Hepatocyte (in vitro differentiated cells): ENCODE data around the gene ZNF385D. TPM values are rescaled to one million over a fixed set of nuclear protein-coding genes. Genes with fewer than 3 reads are reported as not detected.

Source experiments
- DNase-seq: peaks from one replicate; pipeline ENCODE4 v3.0.0-alpha.2; 2016; ENCODE audit warnings: low spot score
- H2AFZ ChIP-seq: fragments of 200-600 bp; sonication (generic); 2 replicates; pipeline ENCODE4 v1.6.0; 2016; ENCODE audit warnings: antibody characterized with exemption, mild to moderate bottlenecking
- H3K27ac ChIP-seq: fragments of 200-600 bp; sonication (generic); 2 replicates; pipeline ENCODE4 v1.5.1; 2016; ENCODE audit warnings: mild to moderate bottlenecking
- H3K27me3 ChIP-seq: fragments of 200-600 bp; sonication (generic); 2 replicates; pipeline ENCODE4 v1.6.1; 2016
- H3K36me3 ChIP-seq: fragments of 200-600 bp; sonication (generic); replicated peaks from 2 replicates; pipeline ENCODE4 v1.5.1; 2016; ENCODE audit warnings: low read depth; ENCODE audit not compliant: insufficient read depth
- H3K4me1 ChIP-seq: fragments of 200-600 bp; sonication (generic); 2 replicates; pipeline ENCODE4 v1.5.1; 2016; ENCODE audit warnings: mild to moderate bottlenecking, moderate library complexity; ENCODE audit not compliant: insufficient read depth
- H3K4me2 ChIP-seq: fragments of 200-600 bp; sonication (generic); 2 replicates; pipeline ENCODE4 v1.6.0; 2016
- H3K4me3 ChIP-seq: fragments of 200-600 bp; sonication (generic); 2 replicates; pipeline ENCODE4 v1.5.1; 2016; ENCODE audit warnings: mild to moderate bottlenecking
- H3K79me2 ChIP-seq: fragments of 200-600 bp; sonication (generic); 2 replicates; pipeline ENCODE4 v1.6.0; 2017; ENCODE audit warnings: mild to moderate bottlenecking
- H3K9me2 ChIP-seq: fragments of 200-600 bp; sonication (generic); replicated peaks from 2 replicates; pipeline ENCODE4 v1.6.0; 2017; ENCODE audit warnings: mild to moderate bottlenecking; ENCODE audit not compliant: insufficient read depth
- H3K9me3 ChIP-seq: fragments of 200-600 bp; sonication (generic); 2 replicates; pipeline ENCODE4 v1.5.1; 2016; ENCODE audit warnings: low read depth, mild to moderate bottlenecking
- H4K20me1 ChIP-seq: fragments of 200-600 bp; sonication (generic); 2 replicates; pipeline ENCODE4 v1.6.0; 2016; ENCODE audit warnings: mild to moderate bottlenecking; ENCODE audit not compliant: insufficient read depth, poor library complexity, severe bottlenecking
- CTCF ChIP-seq: fragments of 200-600 bp; sonication (generic); IDR thresholded peaks from 2 replicates; pipeline ENCODE4 v1.5.1; 2016; ENCODE audit warnings: antibody characterized with exemption, mild to moderate bottlenecking; ENCODE audit not compliant: poor library complexity
- EZH2 ChIP-seq: fragments of 200-600 bp; sonication (generic); IDR thresholded peaks from 2 replicates; pipeline ENCODE4 v1.6.1; 2016; ENCODE audit warnings: antibody characterized with exemption, mild to moderate bottlenecking, borderline replicate concordance
- EZH2phosphoT487 ChIP-seq: fragments of 200-600 bp; sonication (generic); IDR thresholded peaks from one replicate; pipeline ENCODE4 v1.6.1; 2018; ENCODE audit warnings: antibody characterized with exemption, mild to moderate bottlenecking, low read depth, moderate library complexity; ENCODE audit not compliant: unreplicated experiment, severe bottlenecking
- WGBS: methylation state at CpG from one replicate; pipeline ENCODE4 v1.1.6; 2016; ENCODE audit warnings: low lambda C conversion rate; ENCODE audit errors: missing lambda C conversion rate; 5-methylcytosine and 5-hydroxymethylcytosine counted together
- polyA plus RNA-seq: library from polyadenylated mRNA; unstranded; fragments of >200 nt; fragmentation: Nextera tagmentation; extraction: Ambion mirVana; gene quantifications from 2 replicates; pipeline ENCODE4 v1.2.1, GENCODE V29; 2016
- total RNA-seq: library from RNA; depleted of rRNA; stranded (reverse); fragments of >200 nt; gene quantifications from 2 replicates; pipeline ENCODE4 v1.2.3, GENCODE V29; 2014

The ZNF385D gene
- total and polyA plus RNA-seq, 2 experiments from 2014 or later = 4.9 to 7.4 TPM

DNA sequence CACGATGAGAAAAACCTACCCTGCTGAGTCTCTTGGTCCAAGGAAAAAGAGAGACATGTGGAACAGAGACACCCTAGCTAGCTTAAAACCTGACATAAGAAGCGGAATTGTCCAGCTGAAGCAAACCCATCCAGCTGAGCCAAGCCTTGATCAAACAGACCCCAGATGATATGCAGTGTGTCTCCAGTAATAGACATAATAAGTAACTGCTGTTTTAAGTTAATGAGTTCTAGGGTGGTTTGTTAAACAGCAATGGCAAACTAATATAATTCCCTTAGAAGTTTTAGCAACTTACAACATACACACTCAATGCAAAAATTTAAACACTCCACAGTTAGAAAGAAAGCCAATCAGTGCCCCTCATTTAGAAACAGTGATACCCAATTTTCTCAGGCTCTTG, 26.8 kb upstream of the ZNF385D start:
- no peak overlapping the region for H3K27ac ChIP-seq
- WGBS = 90% methylated on average over 2 of the region's 2 CpGs
- H4K20me1 ChIP-seq = no peaks in the 10 kb centered on the region
- H3K9me3 ChIP-seq = no peaks in the 10 kb centered on the region
- no peak overlapping the region for H3K4me2 ChIP-seq
- H3K27me3 ChIP-seq = no peaks in the 10 kb centered on the region
- no peak overlapping the region for H2AFZ ChIP-seq
- no peak overlapping the region for H3K4me3 ChIP-seq
- no peaks in the 10 kb centered on the region for H3K79me2 ChIP-seq
- TF ChIP-seq EZH2phosphoT487 = no peak
- no peak for TF ChIP-seq EZH2
- no peak for TF ChIP-seq CTCF
- H3K36me3 ChIP-seq = no peaks in the 10 kb centered on the region
- DNase-seq = no peak
- no peaks in the 10 kb centered on the region for H3K9me2 ChIP-seq
- no peaks in the 10 kb centered on the region for H3K4me1 ChIP-seq

DNA sequence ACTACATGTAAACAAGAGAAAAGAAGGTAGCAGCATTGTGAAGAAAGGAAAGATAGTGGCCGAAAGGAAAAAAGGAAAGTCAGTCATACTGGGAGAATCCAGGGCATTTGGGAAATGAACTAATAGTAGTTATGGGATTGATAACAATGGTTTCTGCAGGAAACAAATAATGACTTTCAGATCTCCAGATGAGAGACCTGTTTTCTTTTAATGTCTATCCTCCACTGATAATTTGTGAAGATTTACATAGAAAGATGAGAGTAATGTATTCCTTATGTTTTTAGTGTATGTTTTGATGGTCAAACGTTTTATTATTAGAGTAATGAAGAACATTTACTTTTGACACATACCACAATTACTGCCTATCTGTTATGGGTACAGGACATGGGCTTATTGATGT, 15.0 kb upstream of the ZNF385D start:
- no peaks in the 10 kb centered on the region for H3K4me1 ChIP-seq
- H3K9me3 ChIP-seq = no peaks in the 10 kb centered on the region
- TF ChIP-seq EZH2phosphoT487 (no peak), CTCF (no peak), EZH2 (no peak)
- no peaks in the 10 kb centered on the region for H3K79me2 ChIP-seq
- H4K20me1 ChIP-seq = no peaks in the 10 kb centered on the region
- H3K9me2 ChIP-seq = no peaks in the 10 kb centered on the region
- DNase-seq = no peak
- H3K4me3 ChIP-seq = no peak overlapping the region
- WGBS = 57% methylated on average over 2 of the region's 2 CpGs
- H3K36me3 ChIP-seq = no peaks in the 10 kb centered on the region
- no peaks in the 10 kb centered on the region for H3K27me3 ChIP-seq
- no peak overlapping the region for H3K4me2 ChIP-seq
- no peak overlapping the region for H2AFZ ChIP-seq
- H3K27ac ChIP-seq = no peak overlapping the region

GRCh38 chr3:21755896-21756295, 4.9 kb upstream of the ZNF385D start:
- no peak for DNase-seq
- Histone ChIP-seq H3K79me2 (no peaks in the 10 kb centered on the region), H2AFZ (no peak overlapping the region), H3K4me2 (no peak overlapping the region), H3K27ac (no peak overlapping the region), H3K9me2 (no peaks in the 10 kb centered on the region), H3K4me1 (no peaks in the 10 kb centered on the region), H3K9me3 (no peaks in the 10 kb centered on the region), H4K20me1 (no peaks in the 10 kb centered on the region), H3K36me3 (no peaks in the 10 kb centered on the region), H3K27me3 (peaks cover 6% of the 10 kb centered on the region), H3K4me3 (no peak overlapping the region)
- 90% methylated on average over 5 of the region's 5 CpGs for WGBS
- TF ChIP-seq CTCF (no peak), EZH2phosphoT487 (no peak), EZH2 (no peak)

DNA sequence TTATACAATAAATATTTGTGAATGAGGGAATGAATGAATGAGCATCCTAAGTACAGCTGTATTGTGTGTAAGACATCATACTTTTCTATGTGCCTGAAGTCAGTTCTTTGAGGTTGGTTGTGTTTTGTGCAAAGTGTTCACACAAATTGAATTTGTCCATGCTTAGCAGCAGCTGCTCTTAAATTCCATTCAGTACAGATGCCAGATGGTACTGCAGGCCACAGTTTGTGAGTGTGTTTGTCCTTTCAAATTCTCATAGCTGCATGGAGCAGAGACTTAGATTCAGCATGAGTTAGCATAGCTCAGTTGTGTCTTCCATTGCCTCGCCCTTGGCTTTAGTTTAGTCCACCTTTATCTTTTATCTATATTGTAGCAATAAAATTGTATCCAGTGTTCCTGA, 3.8 kb upstream of the ZNF385D start:
- no peak overlapping the region for H3K4me3 ChIP-seq
- no peaks in the 10 kb centered on the region for H3K36me3 ChIP-seq
- TF ChIP-seq CTCF (no peak), EZH2 (no peak), EZH2phosphoT487 (no peak)
- H3K9me3 ChIP-seq = no peaks in the 10 kb centered on the region
- no peaks in the 10 kb centered on the region for H3K4me1 ChIP-seq
- no peak overlapping the region for H3K4me2 ChIP-seq
- H2AFZ ChIP-seq = no peak overlapping the region
- no peak overlapping the region for H3K27ac ChIP-seq
- no peaks in the 10 kb centered on the region for H3K79me2 ChIP-seq
- H4K20me1 ChIP-seq = no peaks in the 10 kb centered on the region
- WGBS = 81% methylated on average over 1 of the region's 1 CpG
- no peak for DNase-seq
- H3K9me2 ChIP-seq = no peaks in the 10 kb centered on the region
- H3K27me3 ChIP-seq = peaks cover 17% of the 10 kb centered on the region
